Thyroid gland (tissue), 4 donors: ENCODE data around the gene MRPL23. TPM values are rescaled to one million over a fixed set of nuclear protein-coding genes. Genes with fewer than 3 reads are reported as not detected.

Source experiments
- DNase-seq, 2 donors: peaks; one replicate each; pipeline ENCODE4 v3.0.0-alpha.2; 2019
- H3K27ac ChIP-seq, 3 donors: fragments of 200-600 bp; sonication (generic); 1 replicate in 2 of 3; 2 replicates in 1 of 3; pipeline ENCODE4 v1.5.1; 2016 to 2019; ENCODE audit warnings: mild to moderate bottlenecking in 1 of 3, moderate library complexity in 1 of 3
- H3K27me3 ChIP-seq: fragments of 200-600 bp; sonication (generic); one replicate; pipeline ENCODE4 v1.5.1; 2019
- H3K36me3 ChIP-seq, 2 donors: fragments of 200-600 bp; sonication (generic); one replicate each; pipeline ENCODE4 v1.5.1; 2016 to 2019
- H3K4me1 ChIP-seq, 2 donors: fragments of 200-600 bp; sonication (generic); one replicate each; pipeline ENCODE4 v1.5.1; 2017 to 2019
- H3K4me3 ChIP-seq, 3 donors: fragments of 200-600 bp; sonication (generic); replicated peaks in 1 of 3; 1 replicate in 2 of 3; 2 replicates in 1 of 3; pipeline ENCODE4 v1.5.1; 2016; ENCODE audit warnings: mild to moderate bottlenecking in 1 of 3
- H3K9me3 ChIP-seq: fragments of 200-600 bp; sonication (generic); one replicate; pipeline ENCODE4 v1.5.1; 2017
- CTCF ChIP-seq, 6 experiments: fragments of 200-600 bp in 3 of 6; fragments of 450-650 bp in 3 of 6; sonication (generic) in 3 of 6; IDR thresholded peaks; one replicate each; pipeline ENCODE4 v1.5.1; 2016 to 2019; ENCODE audit warnings: antibody characterized with exemption in 6 of 6, mild to moderate bottlenecking in 2 of 6, inconsistent platforms in 1 of 6, moderate library complexity in 1 of 6
- POLR2A ChIP-seq, 2 donors: fragments of 450-650 bp; IDR thresholded peaks; one replicate each; pipeline ENCODE4 v1.6.1; 2017; ENCODE audit warnings: antibody characterized with exemption in 2 of 2, mild to moderate bottlenecking in 2 of 2, moderate library complexity in 1 of 2
- WGBS, 2 donors: methylation state at CpG; one replicate each; pipeline ENCODE4 v1.1.5; 2017; 5-methylcytosine and 5-hydroxymethylcytosine counted together
- intact Hi-C: fragments of 100-400 bp; cut with DNase I; formaldehyde crosslinking; loops from one replicate; pipeline ENCODE4 v1.15.1; 2023
- total RNA-seq, 4 donors: library from RNA; depleted of rRNA; stranded (reverse); fragments of >200 nt; gene quantifications; one replicate each; pipeline ENCODE4 v1.2.3, GENCODE V29; 2016

MRPL23 gene
- total RNA-seq, 4 donors from 2014 or later: 86.9 to 241 (median 159) TPM

GRCh38 chr11:1906611-1907423 lies 40.3 kb upstream of the MRPL23 start:
- TF ChIP-seq CTCF (IDR thresholded peaks at IDR 0.05) (no peak), POLR2A (IDR thresholded peaks at IDR 0.05) (no peak)
- Histone ChIP-seq H3K27me3 (no peaks in the 10 kb centered on the region), H3K4me1 (no peaks in the 10 kb centered on the region), H3K36me3 (no peaks in the 10 kb centered on the region), H3K4me3 (no peak overlapping the region), H3K9me3 (no peaks in the 10 kb centered on the region), H3K27ac (no peak overlapping the region)
- intact Hi-C loops: no loop called here
- whole genome bisulfite sequencing, 2 donors: 64 to 66% methylated on average over 11 to 14 of the region's 14 CpGs
- no peak for DNase-seq

DNA sequence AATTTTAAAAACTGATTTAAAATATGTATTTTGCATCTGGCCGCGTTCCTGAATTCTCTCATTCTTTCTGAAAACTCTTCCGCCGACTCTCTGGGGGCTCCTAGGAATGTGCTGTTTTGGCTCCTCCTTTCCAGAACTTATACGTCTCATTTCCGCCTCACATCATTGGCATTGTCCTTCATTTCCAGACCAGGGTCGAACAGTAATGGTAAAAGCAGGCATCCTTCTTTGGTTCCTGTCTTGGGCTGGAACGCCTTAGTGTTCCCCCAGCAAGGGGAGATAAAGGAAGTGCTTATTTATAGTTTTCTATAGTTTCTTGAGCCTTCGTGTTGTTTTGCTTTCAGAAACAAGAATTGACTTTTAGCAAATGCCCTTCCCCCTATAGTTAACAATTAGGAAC lies 38.5 kb upstream of the MRPL23 start:
- no peaks in the 10 kb centered on the region for H3K9me3 ChIP-seq
- 45 to 47% methylated on average over 9 of the region's 9 CpGs for WGBS, 2 donors
- no peaks in the 10 kb centered on the region for H3K36me3 ChIP-seq
- H3K27me3 ChIP-seq: no peaks in the 10 kb centered on the region
- H3K4me3 ChIP-seq: no peak overlapping the region
- DNase-seq: no peak
- no peak for TF ChIP-seq POLR2A (IDR thresholded peaks at IDR 0.05)
- TF ChIP-seq CTCF (IDR thresholded peaks at IDR 0.05): no peak
- intact Hi-C loops: no loop called here
- H3K27ac ChIP-seq: peak overlapping the region in 1 of 3 donors; percentile 6
- H3K4me1 ChIP-seq: no peaks in the 10 kb centered on the region

GRCh38 chr11:1909524-1909923 lies 37.6 kb upstream of the MRPL23 start:
- Histone ChIP-seq H3K9me3 (no peaks in the 10 kb centered on the region), H3K36me3 (no peaks in the 10 kb centered on the region), H3K4me3 (no peak overlapping the region), H3K27me3 (no peaks in the 10 kb centered on the region), H3K27ac (no peak overlapping the region), H3K4me1 (no peaks in the 10 kb centered on the region)
- WGBS, 2 donors: 84 to 85% methylated on average over 7 of the region's 7 CpGs
- intact Hi-C loops: no loop called here
- TF ChIP-seq POLR2A (IDR thresholded peaks at IDR 0.05) (no peak), CTCF (IDR thresholded peaks at IDR 0.05) (no peak)
- no peak for DNase-seq

GRCh38 chr11:1912289-1912878 lies 34.7 kb upstream of the MRPL23 start:
- Histone ChIP-seq H3K27me3 (no peaks in the 10 kb centered on the region), H3K9me3 (no peaks in the 10 kb centered on the region), H3K27ac (no peak overlapping the region), H3K4me1 (no peaks in the 10 kb centered on the region), H3K36me3 (no peaks in the 10 kb centered on the region), H3K4me3 (no peak overlapping the region)
- TF ChIP-seq POLR2A (IDR thresholded peaks at IDR 0.05) (no peak), CTCF (IDR thresholded peaks at IDR 0.05) (no peak)
- 86% methylated on average over 13 of the region's 13 CpGs for WGBS, 2 donors
- DNase-seq: no peak
- intact Hi-C loops: loop anchor here (2.0 kb wide), 1 partner anchor 22 kb away; no protein-coding TSS in a partner anchor
